H1 (cell line): ENCODE measurements around the gene MORC1.

ENCODE experiments used
- BCL11A ChIP-seq, 2 experiments: IDR thresholded peaks; one replicate each; pipeline ENCODE4 v1.6.1; 2011; ENCODE audit warnings: low read depth in 2 of 2, low read length in 2 of 2, mild to moderate bottlenecking in 2 of 2
- CEBPB ChIP-seq: IDR thresholded peaks from 2 replicates; pipeline ENCODE4 v1.6.1; 2012; ENCODE audit warnings: low read depth, low read length
- CHD2 ChIP-seq: IDR thresholded peaks from 2 replicates; pipeline ENCODE4 v1.6.1; 2012; ENCODE audit warnings: low read length, improper control_type of control experiment
- CREB1 ChIP-seq: IDR thresholded peaks from 2 replicates; pipeline ENCODE4 v1.6.1; 2012; ENCODE audit warnings: inconsistent platforms
- EP300 ChIP-seq, 2 experiments: IDR thresholded peaks; 1 replicate in 1 of 2; 2 replicates in 1 of 2; pipeline ENCODE4 v1.6.1; 2011 to 2012; ENCODE audit warnings: low read depth in 2 of 2, low read length in 2 of 2, mild to moderate bottlenecking in 2 of 2, borderline replicate concordance in 1 of 2, inconsistent platforms in 1 of 2, moderate library complexity in 1 of 2
- KDM1A ChIP-seq: fragments of 200-600, 300-600 bp; sonication (generic); IDR thresholded peaks from 2 replicates; pipeline ENCODE4 v1.7.1; 2016; ENCODE audit warnings: mild to moderate bottlenecking, low read length, borderline replicate concordance
- POLR2A ChIP-seq, 2 experiments: IDR thresholded peaks; 1 replicate in 1 of 2; 2 replicates in 1 of 2; pipeline ENCODE4 v1.6.1; 2011; ENCODE audit warnings: low read depth in 2 of 2, low read length in 2 of 2, mild to moderate bottlenecking in 2 of 2; ENCODE audit errors: control extremely low read depth in 1 of 2
- RAD21 ChIP-seq, 2 experiments: IDR thresholded peaks in 1 of 2; conservative IDR thresholded peaks in 1 of 2; 2 replicates each; pipeline ENCODE4 v1.6.1; 2011; ENCODE audit warnings: low read depth in 2 of 2, low read length in 2 of 2, improper control_type of control experiment in 1 of 2, inconsistent platforms in 1 of 2, mild to moderate bottlenecking in 1 of 2, moderate library complexity in 1 of 2
- SIN3A ChIP-seq, 2 experiments: IDR thresholded peaks in 1 of 2; conservative IDR thresholded peaks in 1 of 2; 2 replicates each; pipeline ENCODE4 v1.6.1; 2011 to 2012; ENCODE audit warnings: low read length in 2 of 2, improper control_type of control experiment in 1 of 2, low read depth in 1 of 2, mild to moderate bottlenecking in 1 of 2
- SRF ChIP-seq: IDR thresholded peaks from 2 replicates; pipeline ENCODE4 v1.6.1; 2011; ENCODE audit warnings: mild to moderate bottlenecking, low read depth, low read length, moderate library complexity
- SUZ12 ChIP-seq: fragments of 200-600 bp; sonication (generic); IDR thresholded peaks from 2 replicates; pipeline ENCODE4 v1.6.1; 2012; ENCODE audit warnings: mild to moderate bottlenecking, inconsistent platforms, low read length, moderate library complexity, mixed read lengths
- TF ChIP-seq, protein P1 (sequence below), 3 experiments: IDR thresholded peaks; 1 replicate in 2 of 3; 2 replicates in 1 of 3; pipeline versions ENCODE4 v1.5.1 to v1.6.1; 2011; ENCODE audit warnings: low read length in 3 of 3, mild to moderate bottlenecking in 3 of 3, inconsistent platforms in 2 of 3, low read depth in 1 of 3, moderate library complexity in 1 of 3; ENCODE audit not compliant: insufficient read depth in 1 of 3; ENCODE audit errors: control extremely low read depth in 1 of 3

DNA sequence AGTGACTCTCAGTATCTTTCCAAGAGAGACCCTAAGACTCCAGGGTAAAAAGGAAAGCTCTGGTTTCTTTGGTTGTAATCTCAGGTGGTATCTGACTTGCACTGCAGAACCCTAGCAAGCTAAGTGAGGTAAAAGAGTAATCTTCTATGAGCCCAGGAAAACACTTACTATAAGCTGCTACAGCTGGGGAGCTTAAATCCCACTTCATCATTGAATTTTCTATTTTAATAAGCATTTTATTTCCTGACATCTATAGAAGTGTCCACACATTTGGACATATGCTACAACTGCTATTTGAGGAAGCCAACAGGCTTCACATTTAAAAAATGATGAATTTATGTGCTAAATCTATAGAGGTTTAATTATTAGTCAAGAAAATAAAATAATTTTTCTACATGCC, 91.1 kb downstream of the MORC1 start:
- no peak for TF ChIP-seq POLR2A (IDR thresholded peaks at IDR 0.05; ENCODE audit: control extremely low read depth in 1 of 2, low read depth in 2 of 2, low read length in 2 of 2)
- no peak for TF ChIP-seq RAD21 (IDR thresholded peaks at IDR 0.05 in 1 of 2, conservative IDR thresholded peaks at IDR 0.05 in 1 of 2; ENCODE audit: low read depth in 2 of 2, low read length in 2 of 2)
- no peak for TF ChIP-seq KDM1A
- TF ChIP-seq, protein P1, sequence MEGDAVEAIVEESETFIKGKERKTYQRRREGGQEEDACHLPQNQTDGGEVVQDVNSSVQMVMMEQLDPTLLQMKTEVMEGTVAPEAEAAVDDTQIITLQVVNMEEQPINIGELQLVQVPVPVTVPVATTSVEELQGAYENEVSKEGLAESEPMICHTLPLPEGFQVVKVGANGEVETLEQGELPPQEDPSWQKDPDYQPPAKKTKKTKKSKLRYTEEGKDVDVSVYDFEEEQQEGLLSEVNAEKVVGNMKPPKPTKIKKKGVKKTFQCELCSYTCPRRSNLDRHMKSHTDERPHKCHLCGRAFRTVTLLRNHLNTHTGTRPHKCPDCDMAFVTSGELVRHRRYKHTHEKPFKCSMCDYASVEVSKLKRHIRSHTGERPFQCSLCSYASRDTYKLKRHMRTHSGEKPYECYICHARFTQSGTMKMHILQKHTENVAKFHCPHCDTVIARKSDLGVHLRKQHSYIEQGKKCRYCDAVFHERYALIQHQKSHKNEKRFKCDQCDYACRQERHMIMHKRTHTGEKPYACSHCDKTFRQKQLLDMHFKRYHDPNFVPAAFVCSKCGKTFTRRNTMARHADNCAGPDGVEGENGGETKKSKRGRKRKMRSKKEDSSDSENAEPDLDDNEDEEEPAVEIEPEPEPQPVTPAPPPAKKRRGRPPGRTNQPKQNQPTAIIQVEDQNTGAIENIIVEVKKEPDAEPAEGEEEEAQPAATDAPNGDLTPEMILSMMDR (IDR thresholded peaks at IDR 0.05; ENCODE audit: control extremely low read depth in 1 of 3, insufficient read depth in 1 of 3, low read depth in 1 of 3, low read length in 3 of 3): no peak
- TF ChIP-seq SUZ12: no peak
- no peak for TF ChIP-seq SRF
- TF ChIP-seq SIN3A (conservative IDR thresholded peaks at IDR 0.05 in 1 of 2, IDR thresholded peaks at IDR 0.05 in 1 of 2; ENCODE audit: low read depth in 1 of 2, low read length in 2 of 2): no peak
- no peak for TF ChIP-seq CHD2
- no peak for TF ChIP-seq CEBPB
- TF ChIP-seq CREB1: no peak
- TF ChIP-seq EP300 (IDR thresholded peaks at IDR 0.05; ENCODE audit: borderline replicate concordance in 1 of 2, low read depth in 2 of 2, low read length in 2 of 2): no peak
- no peak for TF ChIP-seq BCL11A (IDR thresholded peaks at IDR 0.05; ENCODE audit: low read depth in 2 of 2, low read length in 2 of 2)
